ENCODE results near the gene IFIT1. TPM values are rescaled to one million over a fixed set of nuclear protein-coding genes. Genes with fewer than 3 reads are reported as not detected.
"Not testable (repeated sequence)": the region's sequence is repeated elsewhere in the genome, so short reads cannot be mapped to it uniquely, and the experiment has no call there.

Gene IFIT1
- total and polyA plus RNA-seq, 2 experiments from 2014 or later: 1.5 to 3.9 TPM

GRCh38 chr10:89442289-89442688, 49.9 kb downstream of the IFIT1 start (continued):
- TF ChIP-seq, protein P1, sequence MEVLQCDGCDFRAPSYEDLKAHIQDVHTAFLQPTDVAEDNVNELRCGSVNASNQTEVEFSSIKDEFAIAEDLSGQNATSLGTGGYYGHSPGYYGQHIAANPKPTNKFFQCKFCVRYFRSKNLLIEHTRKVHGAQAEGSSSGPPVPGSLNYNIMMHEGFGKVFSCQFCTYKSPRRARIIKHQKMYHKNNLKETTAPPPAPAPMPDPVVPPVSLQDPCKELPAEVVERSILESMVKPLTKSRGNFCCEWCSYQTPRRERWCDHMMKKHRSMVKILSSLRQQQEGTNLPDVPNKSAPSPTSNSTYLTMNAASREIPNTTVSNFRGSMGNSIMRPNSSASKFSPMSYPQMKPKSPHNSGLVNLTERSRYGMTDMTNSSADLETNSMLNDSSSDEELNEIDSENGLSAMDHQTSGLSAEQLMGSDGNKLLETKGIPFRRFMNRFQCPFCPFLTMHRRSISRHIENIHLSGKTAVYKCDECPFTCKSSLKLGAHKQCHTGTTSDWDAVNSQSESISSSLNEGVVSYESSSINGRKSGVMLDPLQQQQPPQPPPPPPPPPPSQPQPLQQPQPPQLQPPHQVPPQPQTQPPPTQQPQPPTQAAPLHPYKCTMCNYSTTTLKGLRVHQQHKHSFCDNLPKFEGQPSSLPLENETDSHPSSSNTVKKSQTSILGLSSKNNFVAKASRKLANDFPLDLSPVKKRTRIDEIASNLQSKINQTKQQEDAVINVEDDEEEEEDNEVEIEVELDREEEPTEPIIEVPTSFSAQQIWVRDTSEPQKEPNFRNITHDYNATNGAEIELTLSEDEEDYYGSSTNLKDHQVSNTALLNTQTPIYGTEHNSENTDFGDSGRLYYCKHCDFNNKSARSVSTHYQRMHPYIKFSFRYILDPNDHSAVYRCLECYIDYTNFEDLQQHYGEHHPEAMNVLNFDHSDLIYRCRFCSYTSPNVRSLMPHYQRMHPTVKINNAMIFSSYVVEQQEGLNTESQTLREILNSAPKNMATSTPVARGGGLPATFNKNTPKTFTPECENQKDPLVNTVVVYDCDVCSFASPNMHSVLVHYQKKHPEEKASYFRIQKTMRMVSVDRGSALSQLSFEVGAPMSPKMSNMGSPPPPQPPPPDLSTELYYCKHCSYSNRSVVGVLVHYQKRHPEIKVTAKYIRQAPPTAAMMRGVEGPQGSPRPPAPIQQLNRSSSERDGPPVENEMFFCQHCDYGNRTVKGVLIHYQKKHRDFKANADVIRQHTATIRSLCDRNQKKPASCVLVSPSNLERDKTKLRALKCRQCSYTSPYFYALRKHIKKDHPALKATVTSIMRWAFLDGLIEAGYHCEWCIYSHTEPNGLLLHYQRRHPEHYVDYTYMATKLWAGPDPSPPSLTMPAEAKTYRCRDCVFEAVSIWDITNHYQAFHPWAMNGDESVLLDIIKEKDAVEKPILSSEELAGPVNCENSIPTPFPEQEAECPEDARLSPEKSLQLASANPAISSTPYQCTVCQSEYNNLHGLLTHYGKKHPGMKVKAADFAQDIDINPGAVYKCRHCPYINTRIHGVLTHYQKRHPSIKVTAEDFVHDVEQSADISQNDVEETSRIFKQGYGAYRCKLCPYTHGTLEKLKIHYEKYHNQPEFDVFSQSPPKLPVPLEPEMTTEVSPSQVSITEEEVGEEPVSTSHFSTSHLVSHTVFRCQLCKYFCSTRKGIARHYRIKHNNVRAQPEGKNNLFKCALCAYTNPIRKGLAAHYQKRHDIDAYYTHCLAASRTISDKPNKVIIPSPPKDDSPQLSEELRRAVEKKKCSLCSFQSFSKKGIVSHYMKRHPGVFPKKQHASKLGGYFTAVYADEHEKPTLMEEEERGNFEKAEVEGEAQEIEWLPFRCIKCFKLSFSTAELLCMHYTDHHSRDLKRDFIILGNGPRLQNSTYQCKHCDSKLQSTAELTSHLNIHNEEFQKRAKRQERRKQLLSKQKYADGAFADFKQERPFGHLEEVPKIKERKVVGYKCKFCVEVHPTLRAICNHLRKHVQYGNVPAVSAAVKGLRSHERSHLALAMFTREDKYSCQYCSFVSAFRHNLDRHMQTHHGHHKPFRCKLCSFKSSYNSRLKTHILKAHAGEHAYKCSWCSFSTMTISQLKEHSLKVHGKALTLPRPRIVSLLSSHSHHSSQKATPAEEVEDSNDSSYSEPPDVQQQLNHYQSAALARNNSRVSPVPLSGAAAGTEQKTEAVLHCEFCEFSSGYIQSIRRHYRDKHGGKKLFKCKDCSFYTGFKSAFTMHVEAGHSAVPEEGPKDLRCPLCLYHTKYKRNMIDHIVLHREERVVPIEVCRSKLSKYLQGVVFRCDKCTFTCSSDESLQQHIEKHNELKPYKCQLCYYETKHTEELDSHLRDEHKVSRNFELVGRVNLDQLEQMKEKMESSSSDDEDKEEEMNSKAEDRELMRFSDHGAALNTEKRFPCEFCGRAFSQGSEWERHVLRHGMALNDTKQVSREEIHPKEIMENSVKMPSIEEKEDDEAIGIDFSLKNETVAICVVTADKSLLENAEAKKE (CRISPR knock-in tag; IDR thresholded peaks at IDR 0.05): no peak
- TF ChIP-seq ZNF114 (CRISPR knock-in tag; IDR thresholded peaks at IDR 0.05) (no peak), EZH2phosphoT487 (IDR thresholded peaks at IDR 0.05; ENCODE audit: unreplicated experiment) (no peak), POLR2AphosphoS5 (IDR thresholded peaks at IDR 0.05; ENCODE audit: low read depth) (no peak), STAT1 (IDR thresholded peaks at IDR 0.05; ENCODE audit: unreplicated experiment) (no peak), ZNF331 (CRISPR knock-in tag; IDR thresholded peaks at IDR 0.05; ENCODE audit: low read depth) (no peak), CREB1 (CRISPR knock-in tag; IDR thresholded peaks at IDR 0.05; ENCODE audit: low read depth) (no peak), ETS1 (IDR thresholded peaks at IDR 0.05) (no peak)

GRCh38 chr10:89444819-89445218, 52.4 kb downstream of the IFIT1 start:
- not testable (repeated sequence) for H3K79me2 ChIP-seq (replicated peaks; ENCODE audit: insufficient read depth); H3K27ac Mint-ChIP-seq; H3K4me1 ChIP-seq (ENCODE audit: insufficient read depth); H3K4me3 Mint-ChIP-seq; H3F3A ChIP-seq (replicated peaks; ENCODE audit: low read depth); DNase-seq (ENCODE audit: low spot score); H3K27ac ChIP-seq (ENCODE audit: low read depth); H3K9me2 ChIP-seq (ENCODE audit: insufficient read depth); H3K36me3 ChIP-seq (ENCODE audit: insufficient read depth); H3K4me1 Mint-ChIP-seq; H3K27me3 ChIP-seq (ENCODE audit: insufficient read depth); H3K4me2 ChIP-seq; ATAC-seq; H3K4me3 ChIP-seq; H4K20me1 ChIP-seq (replicated peaks; ENCODE audit: insufficient read depth); H2AFZ ChIP-seq; H3K27me3 Mint-ChIP-seq (ENCODE audit: insufficient read depth, low read depth, poor library complexity)
- peaks cover 19% of the 10 kb centered on the region; the same call in 2 of the 3 replicates for H3K36me3 Mint-ChIP-seq (ENCODE audit: low read depth)
- peaks cover 16% of the 10 kb centered on the region for H3K9me3 Mint-ChIP-seq
